ENCODE measurements around the gene TMEM150C. TPM values are rescaled to one million over a fixed set of nuclear protein-coding genes. Genes with fewer than 3 reads are reported as not detected.

TMEM150C gene
- total and polyA plus RNA-seq, 2 of the 8 experiments (the other 6 are each of a cell fraction or from before 2014, with no cell fraction given), result 1.5 to 1.7 TPM

DNA sequence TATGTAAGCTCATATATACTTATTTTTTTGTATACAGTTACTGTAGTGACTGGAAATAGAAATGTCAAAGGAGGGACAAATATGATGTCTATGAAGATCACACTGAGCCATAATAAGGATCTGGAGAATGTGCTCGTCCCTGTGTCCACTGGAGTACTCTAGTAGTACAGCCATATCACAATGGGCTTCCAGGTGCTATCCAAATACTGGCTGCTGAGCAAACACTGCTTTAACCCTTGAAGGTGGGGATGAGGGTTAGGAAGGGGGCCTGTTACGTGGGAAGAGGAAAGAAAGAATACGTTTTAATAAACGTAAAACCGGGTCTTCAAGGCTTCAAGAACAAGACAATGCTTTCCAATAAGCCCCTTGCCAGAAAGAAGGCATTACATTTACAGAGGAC lies 29.8 kb upstream of the TMEM150C start:
- Histone ChIP-seq H3K36me3 (ENCODE audit: control insufficient read depth in 2 of 4, insufficient read depth in 4 of 4, low read length in 3 of 4) (no peaks in the 10 kb centered on the region), H3K4me3 (ENCODE audit: extremely low read depth in 1 of 4, insufficient read depth in 2 of 4, low read depth in 3 of 4, low read length in 4 of 4) (no peak overlapping the region; a peak in 1 of 8 replicates), H3K14ac (ENCODE audit: insufficient read length) (no peak overlapping the region), H3K27ac (ENCODE audit: low read depth, low read length) (no peak overlapping the region), H2BK20ac (ENCODE audit: low read length) (no peak overlapping the region), H4K8ac (ENCODE audit: extremely low read depth, insufficient read depth, low read length) (no peak overlapping the region), H4K5ac (ENCODE audit: insufficient read length, low read depth, low read length) (no peak overlapping the region), H3K79me1 (ENCODE audit: low read depth, low read length) (no peaks in the 10 kb centered on the region), H2BK5ac (ENCODE audit: low read depth, low read length) (no peak overlapping the region), H2AFZ (ENCODE audit: low read length) (peak overlapping the region; percentile 41; the same call in 1 of the 2 replicates), H3K9ac (replicated peaks in 1 of 4; ENCODE audit: extremely low read depth in 1 of 4, low read depth in 3 of 4, low read length in 3 of 4) (no peak overlapping the region), H3K27me3 (replicated peaks in 1 of 4; ENCODE audit: control insufficient read depth in 3 of 4, extremely low read depth in 1 of 4, insufficient read depth in 3 of 4, low read length in 3 of 4) (no peaks in the 10 kb centered on the region), H3K23ac (ENCODE audit: insufficient read length) (no peak overlapping the region), H4K20me1 (replicated peaks in 1 of 2; ENCODE audit: control insufficient read depth in 1 of 2, insufficient read depth in 2 of 2, low read length in 2 of 2) (no peaks in the 10 kb centered on the region), H3K23me2 (ENCODE audit: low read depth, low read length) (no peaks in the 10 kb centered on the region), H2AK5ac (ENCODE audit: low read depth, low read length) (no peak overlapping the region), H3K56ac (replicated peaks; ENCODE audit: insufficient read length, low read depth, low read length) (no peak overlapping the region), H2BK120ac (replicated peaks; ENCODE audit: low read depth, low read length) (no peak overlapping the region), H2BK15ac (ENCODE audit: low read length) (no peak overlapping the region), H3K18ac (ENCODE audit: extremely low read depth, low read length) (no peak overlapping the region), H3K4ac (replicated peaks; ENCODE audit: insufficient read length, low read depth, low read length) (no peak overlapping the region), H3K9me3 (ENCODE audit: insufficient read depth in 2 of 2, low read depth in 1 of 2, low read length in 1 of 2) (no peaks in the 10 kb centered on the region), H3K79me2 (ENCODE audit: control insufficient read depth in 1 of 2, insufficient read depth in 2 of 2, low read length in 2 of 2) (no peaks in the 10 kb centered on the region), H3K4me1 (replicated peaks in 1 of 4; ENCODE audit: control insufficient read depth in 3 of 4, insufficient read depth in 4 of 4, low read length in 3 of 4) (peaks cover 2 to 14% (median 10%) of the 10 kb centered on the region in 4 experiments), H2BK12ac (ENCODE audit: low read depth, low read length) (no peak overlapping the region), H4K91ac (replicated peaks; ENCODE audit: insufficient read length, low read length) (no peak overlapping the region), H3K4me2 (ENCODE audit: insufficient read depth in 1 of 2, low read depth in 2 of 2, low read length in 2 of 2) (peak overlapping the region; percentile 11 to 54; a peak in 1 of 4 replicates)
- FAIRE-seq, result peak; percentile 73
- no peak for DNase-seq (ENCODE audit: low read depth in 1 of 2, low spot score in 2 of 2)
- CTCF ChIA-PET (ENCODE audit: partially characterized antibody), result interaction anchor here (0.6 to 3.2 kb wide), 6 partner anchors 8 to 184 kb away, joined by 3 to 23 read pairs (median 4); no protein-coding TSS in a partner anchor
- POLR2A ChIA-PET (ENCODE audit: partially characterized antibody), result interaction anchor here (1.1 kb wide), 1 partner anchor 167 kb away, joined by 3 read pairs; no protein-coding TSS in a partner anchor
- 34% methylated on average over 5 of the region's 5 CpGs; no CpG with 5 or more reads in 1 of the 2 experiments for WGBS, 2 experiments (ENCODE audit: extremely low coverage in 1 of 2, insufficient coverage in 1 of 2, insufficient read length in 1 of 2, insufficient replicate concordance in 2 of 2, low coverage in 1 of 2, low lambda C conversion rate in 2 of 2, missing lambda C conversion rate in 1 of 2)
- TF ChIP-seq PHF8 (conservative IDR thresholded peaks at IDR 0.05; ENCODE audit: low read depth, low read length), result no peak
- no peak for TF ChIP-seq BCL11A (IDR thresholded peaks at IDR 0.05; ENCODE audit: low read depth in 2 of 2, low read length in 2 of 2)
- no peak for TF ChIP-seq CTBP2 (IDR thresholded peaks at IDR 0.05; ENCODE audit: borderline replicate concordance, insufficient read depth, insufficient read length, low read length)
- TF ChIP-seq BACH1 (IDR thresholded peaks at IDR 0.05; ENCODE audit: low read length), result no peak
- TF ChIP-seq EZH2 (IDR thresholded peaks at IDR 0.05; ENCODE audit: low read depth, low read length, severe bottlenecking), result no peak
- no peak for TF ChIP-seq TCF12 (IDR thresholded peaks at IDR 0.05; ENCODE audit: low read depth, low read length)
- TF ChIP-seq SP1 (IDR thresholded peaks at IDR 0.05; ENCODE audit: low read depth, low read length), result no peak
- TF ChIP-seq TAF1 (IDR thresholded peaks at IDR 0.05; ENCODE audit: low read depth, low read length), result no peak
- TF ChIP-seq KDM4A (IDR thresholded peaks at IDR 0.05; ENCODE audit: low read depth, low read length, severe bottlenecking), result no peak
- TF ChIP-seq SIRT6 (IDR thresholded peaks at IDR 0.05; ENCODE audit: low read length), result no peak
- TF ChIP-seq RNF2 (IDR thresholded peaks at IDR 0.05; ENCODE audit: borderline replicate concordance, low read depth, low read length, missing control alignments, poor library complexity, severe bottlenecking), result no peak
- TF ChIP-seq RXRA (IDR thresholded peaks at IDR 0.05; ENCODE audit: insufficient read depth, low read depth, low read length), result no peak
- no peak for TF ChIP-seq KDM1A (IDR thresholded peaks at IDR 0.05; ENCODE audit: borderline replicate concordance, low read length)
- no peak for TF ChIP-seq RBBP5 (IDR thresholded peaks at IDR 0.05; ENCODE audit: borderline replicate concordance, low read depth, low read length)

Data from H1 (cell line).